Measurements from ENCODE around the gene TXNIP.

TXNIP gene

GRCh38 chr1:146036241-146036964 lies 40.0 kb upstream of the TXNIP start:
- Histone ChIP-seq H2AFZ (ENCODE audit: low read depth, low read length) (peak overlapping the region; percentile 4; the same call in 1 of the 2 replicates), H3K4me3 (ENCODE audit: low read length) (peak overlapping the region; percentile 88), H3K9ac (ENCODE audit: low read length) (peak overlapping the region; percentile 95), H3K79me2 (ENCODE audit: low read length) (no peaks in the 10 kb centered on the region), H3K4me2 (ENCODE audit: low read length) (peak overlapping the region; percentile 94), H3K9me3 (ENCODE audit: insufficient read depth, low read length) (no peaks in the 10 kb centered on the region), H3K27ac (ENCODE audit: low read length) (peak overlapping the region; percentile 92), H3K27me3 (ENCODE audit: low read depth, low read length) (peaks cover 2% of the 10 kb centered on the region; the same call in 1 of the 2 replicates), H3K4me1 (ENCODE audit: low read length) (peaks cover 24% of the 10 kb centered on the region), H4K20me1 (ENCODE audit: insufficient read depth, low read length) (no peaks in the 10 kb centered on the region), H3K36me3 (replicated peaks; ENCODE audit: low read depth, low read length) (no peaks in the 10 kb centered on the region)
- TF ChIP-seq CTCF (IDR thresholded peaks at IDR 0.05; ENCODE audit: low read depth, low read length) (no peak), EZH2phosphoT487 (IDR thresholded peaks at IDR 0.05; ENCODE audit: low read depth) (no peak)

- no peaks in the 10 kb centered on the region for H3K36me3 ChIP-seq (replicated peaks; ENCODE audit: low read depth, low read length)
- H3K4me3 ChIP-seq (ENCODE audit: low read length) = peak overlapping the region; percentile 88
- H3K27ac ChIP-seq (ENCODE audit: low read length) = peak overlapping the region; percentile 32
- no peaks in the 10 kb centered on the region for H3K79me2 ChIP-seq (ENCODE audit: low read length)
- peak overlapping the region; percentile 66 for H3K9ac ChIP-seq (ENCODE audit: low read length)
- no peaks in the 10 kb centered on the region for H4K20me1 ChIP-seq (ENCODE audit: insufficient read depth, low read length)
- no peaks in the 10 kb centered on the region for H3K9me3 ChIP-seq (ENCODE audit: insufficient read depth, low read length)
- peak overlapping the region; percentile 93 for H3K4me2 ChIP-seq (ENCODE audit: low read length)
- H2AFZ ChIP-seq (ENCODE audit: low read depth, low read length) = peak overlapping the region; percentile 94
- peaks cover 3% of the 10 kb centered on the region; the same call in 1 of the 2 replicates for H3K27me3 ChIP-seq (ENCODE audit: low read depth, low read length)
- H3K4me1 ChIP-seq (ENCODE audit: low read length) = peaks cover 23% of the 10 kb centered on the region
- no peak for TF ChIP-seq CTCF (IDR thresholded peaks at IDR 0.05; ENCODE audit: low read depth, low read length)
- no peak for TF ChIP-seq EZH2phosphoT487 (IDR thresholded peaks at IDR 0.05; ENCODE audit: low read depth)
Observed at GRCh38 chr1:146035048-146035423, 38.7 kb upstream of the TXNIP start.

GRCh38 chr1:146032631-146033219 lies 36.3 kb upstream of the TXNIP start:
- no peaks in the 10 kb centered on the region for H3K36me3 ChIP-seq (replicated peaks; ENCODE audit: low read depth, low read length)
- no peaks in the 10 kb centered on the region for H4K20me1 ChIP-seq (ENCODE audit: insufficient read depth, low read length)
- peak overlapping the region; percentile 53 for H3K4me2 ChIP-seq (ENCODE audit: low read length)
- no peak overlapping the region for H3K27ac ChIP-seq (ENCODE audit: low read length)
- peak overlapping the region; percentile 89 for H2AFZ ChIP-seq (ENCODE audit: low read depth, low read length)
- peak; percentile 81 for TF ChIP-seq CTCF (IDR thresholded peaks at IDR 0.05; ENCODE audit: low read depth, low read length)
- no peak for TF ChIP-seq EZH2phosphoT487 (IDR thresholded peaks at IDR 0.05; ENCODE audit: low read depth)
- H3K27me3 ChIP-seq (ENCODE audit: low read depth, low read length) = peaks cover 3% of the 10 kb centered on the region; the same call in 1 of the 2 replicates
- no peaks in the 10 kb centered on the region for H3K9me3 ChIP-seq (ENCODE audit: insufficient read depth, low read length)
- H3K79me2 ChIP-seq (ENCODE audit: low read length) = no peaks in the 10 kb centered on the region
- no peak overlapping the region for H3K9ac ChIP-seq (ENCODE audit: low read length)
- peaks cover 18% of the 10 kb centered on the region for H3K4me1 ChIP-seq (ENCODE audit: low read length)
- peak overlapping the region; percentile 34; the same call in 1 of the 2 replicates for H3K4me3 ChIP-seq (ENCODE audit: low read length)

GRCh38 chr1:146031476-146031875 lies 35.1 kb upstream of the TXNIP start:
- H3K4me3 ChIP-seq (ENCODE audit: low read length) = no peak overlapping the region
- no peak overlapping the region for H3K4me2 ChIP-seq (ENCODE audit: low read length)
- H4K20me1 ChIP-seq (ENCODE audit: insufficient read depth, low read length) = no peaks in the 10 kb centered on the region

More at GRCh38 chr1:146031476-146031875, 35.1 kb upstream of the TXNIP start:
- peaks cover 18% of the 10 kb centered on the region for H3K4me1 ChIP-seq (ENCODE audit: low read length)
- H3K27ac ChIP-seq (ENCODE audit: low read length) = no peak overlapping the region
- H3K9me3 ChIP-seq (ENCODE audit: insufficient read depth, low read length) = no peaks in the 10 kb centered on the region
- no peak overlapping the region for H3K9ac ChIP-seq (ENCODE audit: low read length)
- no peaks in the 10 kb centered on the region for H3K79me2 ChIP-seq (ENCODE audit: low read length)
- H3K36me3 ChIP-seq (replicated peaks; ENCODE audit: low read depth, low read length) = no peaks in the 10 kb centered on the region
- no peak for TF ChIP-seq CTCF (IDR thresholded peaks at IDR 0.05; ENCODE audit: low read depth, low read length)
- TF ChIP-seq EZH2phosphoT487 (IDR thresholded peaks at IDR 0.05; ENCODE audit: low read depth) = no peak
- H3K27me3 ChIP-seq (ENCODE audit: low read depth, low read length) = peaks cover 3% of the 10 kb centered on the region; the same call in 1 of the 2 replicates
- H2AFZ ChIP-seq (ENCODE audit: low read depth, low read length) = no peak overlapping the region

Measured in OCI-LY3 (cell line).